ENCODE measurements around the gene RAI1. TPM values are rescaled to one million over a fixed set of nuclear protein-coding genes. Genes with fewer than 3 reads are reported as not detected.
A peak's percentile ranks its signal among the peaks of the same experiment; 100 is the strongest.

Gene RAI1
- total and polyA plus RNA-seq, 2 of the 13 experiments (the other 11 are each of a cell fraction or from before 2014, with no cell fraction given): 3.4 to 5.2 TPM

- TF ChIP-seq FIP1L1 (IDR thresholded peaks at IDR 0.05; ENCODE audit: borderline replicate concordance, insufficient read depth, low read depth, low read length): no peak
- no peak for TF ChIP-seq ZFYVE20 (CRISPR knock-in tag; IDR thresholded peaks at IDR 0.05; ENCODE audit: borderline replicate concordance, low read depth)
- peak in 1 of 2 experiments; percentile 54; a peak in 1 of 4 replicates for TF ChIP-seq REST (IDR thresholded peaks at IDR 0.05; ENCODE audit: borderline replicate concordance in 1 of 2, low read depth in 1 of 2, low read length in 2 of 2)
- TF ChIP-seq ZKSCAN5 (CRISPR knock-in tag; IDR thresholded peaks at IDR 0.05): no peak
- peak; percentile 97 for TF ChIP-seq RBFOX2 (IDR thresholded peaks at IDR 0.05; ENCODE audit: low read depth, low read length)
- peak; percentile 94 for TF ChIP-seq ZNF3 (CRISPR knock-in tag; IDR thresholded peaks at IDR 0.05)
- no peak for TF ChIP-seq ZNF207 (IDR thresholded peaks at IDR 0.05; ENCODE audit: borderline replicate concordance)
- peak; percentile 29; the same call in 1 of the 2 replicates for TF ChIP-seq MEIS2 (CRISPR knock-in tag; IDR thresholded peaks at IDR 0.05)
- no peak for TF ChIP-seq TOE1 (CRISPR knock-in tag; IDR thresholded peaks at IDR 0.05)
- TF ChIP-seq ARID3A (IDR thresholded peaks at IDR 0.05; ENCODE audit: low read depth, low read length): no peak
- no peak for TF ChIP-seq ZNF30 (CRISPR knock-in tag; IDR thresholded peaks at IDR 0.05)
- no peak for TF ChIP-seq RNF219 (CRISPR knock-in tag; IDR thresholded peaks at IDR 0.05)
- peak; percentile 29 for TF ChIP-seq XRCC5 (optimal IDR thresholded peaks at IDR 0.05; ENCODE audit: low read length)
- 0 out of 2 replicates have a peak, but pooled peaks have one; percentile 24 for TF ChIP-seq AHR (CRISPR knock-in tag; IDR thresholded peaks at IDR 0.05)
- TF ChIP-seq ZNF597 (CRISPR knock-in tag; IDR thresholded peaks at IDR 0.05): no peak
- TF ChIP-seq CHD2 (IDR thresholded peaks at IDR 0.05; ENCODE audit: low read depth, low read length): no peak
- no peak; the same call in 1 of the 2 replicates for TF ChIP-seq NRL (CRISPR knock-in tag; IDR thresholded peaks at IDR 0.05; ENCODE audit: borderline replicate concordance)
- TF ChIP-seq NFYC (CRISPR knock-in tag; IDR thresholded peaks at IDR 0.05): peak; percentile 74
- TF ChIP-seq GPN1 (CRISPR knock-in tag; IDR thresholded peaks at IDR 0.05; ENCODE audit: borderline replicate concordance): no peak
- no peak for TF ChIP-seq JDP2 (CRISPR knock-in tag; IDR thresholded peaks at IDR 0.05; ENCODE audit: borderline replicate concordance)
Measured at GRCh38 chr17:17839791-17840707, 158.8 kb downstream of the RAI1 start (continued).

Measured in HepG2 (cell line).